Measurements from ENCODE around the gene BAZ1B. TPM values are rescaled to one million over a fixed set of nuclear protein-coding genes. Genes with fewer than 3 reads are reported as not detected.

Gene BAZ1B
- polyA plus RNA-seq, 1 donor from 2014 or later = 35.0 TPM

- no peak overlapping the region for H2AFZ ChIP-seq (ENCODE audit: low read depth, low read length)
These were observed 124.4 kb downstream of the BAZ1B start for GRCh38 chr7:73397521-73398281.

More at GRCh38 chr7:73397521-73398281, 124.4 kb downstream of the BAZ1B start:
- no peak for TF ChIP-seq POLR2AphosphoS5 (IDR thresholded peaks at IDR 0.05)
- no peak for TF ChIP-seq TAF1 (IDR thresholded peaks at IDR 0.05; ENCODE audit: low read depth)
- TF ChIP-seq, protein P1, sequence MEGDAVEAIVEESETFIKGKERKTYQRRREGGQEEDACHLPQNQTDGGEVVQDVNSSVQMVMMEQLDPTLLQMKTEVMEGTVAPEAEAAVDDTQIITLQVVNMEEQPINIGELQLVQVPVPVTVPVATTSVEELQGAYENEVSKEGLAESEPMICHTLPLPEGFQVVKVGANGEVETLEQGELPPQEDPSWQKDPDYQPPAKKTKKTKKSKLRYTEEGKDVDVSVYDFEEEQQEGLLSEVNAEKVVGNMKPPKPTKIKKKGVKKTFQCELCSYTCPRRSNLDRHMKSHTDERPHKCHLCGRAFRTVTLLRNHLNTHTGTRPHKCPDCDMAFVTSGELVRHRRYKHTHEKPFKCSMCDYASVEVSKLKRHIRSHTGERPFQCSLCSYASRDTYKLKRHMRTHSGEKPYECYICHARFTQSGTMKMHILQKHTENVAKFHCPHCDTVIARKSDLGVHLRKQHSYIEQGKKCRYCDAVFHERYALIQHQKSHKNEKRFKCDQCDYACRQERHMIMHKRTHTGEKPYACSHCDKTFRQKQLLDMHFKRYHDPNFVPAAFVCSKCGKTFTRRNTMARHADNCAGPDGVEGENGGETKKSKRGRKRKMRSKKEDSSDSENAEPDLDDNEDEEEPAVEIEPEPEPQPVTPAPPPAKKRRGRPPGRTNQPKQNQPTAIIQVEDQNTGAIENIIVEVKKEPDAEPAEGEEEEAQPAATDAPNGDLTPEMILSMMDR (IDR thresholded peaks at IDR 0.05; ENCODE audit: poor library complexity, severe bottlenecking) = no peak
- no peak for TF ChIP-seq EP300 (conservative IDR thresholded peaks at IDR 0.05; ENCODE audit: poor library complexity, severe bottlenecking)
- no peak for TF ChIP-seq EZH2 (IDR thresholded peaks at IDR 0.05; ENCODE audit: borderline replicate concordance, insufficient read depth, low read length, poor library complexity, severe bottlenecking)
- TF ChIP-seq MXI1 (conservative IDR thresholded peaks at IDR 0.05; ENCODE audit: poor library complexity, severe bottlenecking) = no peak
- TF ChIP-seq RAD21 (conservative IDR thresholded peaks at IDR 0.05) = no peak
- TF ChIP-seq REST (IDR thresholded peaks at IDR 0.05; ENCODE audit: borderline replicate concordance) = no peak
- no peak for TF ChIP-seq SMC3 (conservative IDR thresholded peaks at IDR 0.05; ENCODE audit: poor library complexity)
- H3K4me2 ChIP-seq (ENCODE audit: low read length) = no peak overlapping the region
- H3K27me3 ChIP-seq (ENCODE audit: insufficient read depth, low read depth, low read length) = no peaks in the 10 kb centered on the region
- no peak overlapping the region for H3K9ac ChIP-seq (ENCODE audit: low read length)
- H3K36me3 ChIP-seq (ENCODE audit: insufficient read depth, low read length) = no peaks in the 10 kb centered on the region
- H3K9me2 ChIP-seq (ENCODE audit: insufficient read depth, low read length) = no peaks in the 10 kb centered on the region
- H4K20me1 ChIP-seq (ENCODE audit: insufficient read depth) = no peaks in the 10 kb centered on the region
- H3F3A ChIP-seq (ENCODE audit: insufficient read depth, low read length, poor library complexity, severe bottlenecking) = no peaks in the 10 kb centered on the region
- no peak overlapping the region for H3K4me3 ChIP-seq (ENCODE audit: low read length)
- no peaks in the 10 kb centered on the region for H3K9me3 ChIP-seq (ENCODE audit: low read length)
- no peaks in the 10 kb centered on the region for H3K79me2 ChIP-seq (replicated peaks; ENCODE audit: insufficient read depth, low read length)
- H3K27ac ChIP-seq (ENCODE audit: low read length) = no peak overlapping the region
